GM21526 (cell line): ENCODE results near the gene CROCC.
A peak's percentile ranks its signal among the peaks of the same experiment; 100 is the strongest.
"Not testable (repeated sequence)": the region's sequence is repeated elsewhere in the genome, so short reads cannot be mapped to it uniquely, and the experiment has no call there.

ENCODE experiments used
- ATAC-seq: cut with Tn5 transposase; IDR thresholded peaks from one replicate; pipeline ENCODE4 v1.9.1; 2021; ENCODE audit warnings: moderate library complexity; ENCODE audit not compliant: unreplicated experiment, low FRiP score

CROCC gene

DNA sequence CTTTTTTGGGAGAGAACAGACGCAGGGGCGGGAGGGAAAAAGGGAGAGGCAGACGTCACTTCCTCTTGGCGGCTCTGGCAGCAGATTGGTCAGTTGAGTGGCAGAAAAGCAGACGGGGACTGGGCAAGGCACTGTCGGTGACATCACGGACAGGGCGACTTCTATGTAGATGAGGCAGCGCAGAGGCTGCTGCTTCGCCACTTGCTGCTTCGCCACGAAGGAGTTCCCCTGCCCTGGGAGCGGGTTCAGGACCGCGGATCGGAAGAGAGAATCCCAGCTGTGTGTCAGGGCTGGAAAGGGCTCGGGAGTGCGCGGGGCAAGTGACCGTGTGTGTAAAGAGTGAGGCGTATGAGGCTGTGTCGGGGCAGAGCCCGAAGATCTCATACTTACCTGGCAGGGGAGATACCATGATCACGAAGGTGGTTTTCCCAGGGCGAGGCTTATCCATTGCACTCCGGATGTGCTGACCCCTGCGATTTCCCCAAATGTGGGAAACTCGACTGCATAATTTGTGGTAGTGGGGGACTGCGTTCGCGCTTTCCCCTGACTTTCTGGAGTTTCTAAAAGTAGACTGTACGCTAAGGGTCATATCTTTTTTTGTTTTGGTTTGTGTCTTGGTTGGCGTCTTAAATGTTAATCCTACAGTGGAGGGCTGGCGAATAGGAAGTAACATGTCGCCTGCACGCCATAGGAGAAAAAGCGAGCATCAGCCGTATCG is 26.0 kb upstream of the CROCC start, which contains the start of gene RNU1-2:
Gene RNU1-2 (plus strand): TSS at position 383 of the 718 bp plus-strand sequence.
- peak; percentile 98 for ATAC-seq

DNA sequence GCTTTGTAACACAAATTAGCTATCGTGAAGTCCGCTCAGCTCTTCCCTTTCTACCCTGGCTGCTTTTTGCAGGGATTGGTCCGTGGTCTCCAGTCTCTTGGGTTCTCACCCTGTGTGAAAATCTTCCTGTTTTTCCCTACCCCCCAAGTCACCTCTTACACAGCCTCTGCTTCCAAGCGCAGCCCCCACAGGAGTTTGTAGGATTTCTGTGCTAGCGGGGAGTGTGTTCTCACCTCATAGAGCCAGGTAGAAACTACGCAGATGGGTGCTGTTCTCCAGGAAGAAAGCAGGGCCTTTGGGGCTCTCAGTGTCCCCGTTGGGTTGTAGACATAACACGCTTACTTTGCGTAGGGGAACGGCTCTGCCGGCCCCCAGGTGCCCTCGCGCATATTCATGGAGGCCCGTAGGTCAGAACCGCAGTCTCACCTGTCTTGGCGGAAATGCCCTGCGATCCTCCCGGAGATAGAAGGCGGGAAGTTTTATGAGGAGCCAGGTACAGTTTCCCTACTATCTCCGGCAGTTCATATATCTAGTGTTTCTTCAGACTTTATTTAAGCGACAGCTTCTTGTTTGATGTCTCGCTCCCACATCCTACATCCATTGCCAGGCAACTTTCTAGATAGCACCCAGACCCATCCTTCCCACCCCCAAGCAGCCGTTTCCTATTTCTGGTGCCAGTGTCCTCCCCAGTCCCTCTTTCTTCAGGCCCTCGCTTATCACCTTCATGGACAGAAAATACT is 25.2 kb upstream of the CROCC start:
- not testable (repeated sequence) for ATAC-seq

DNA sequence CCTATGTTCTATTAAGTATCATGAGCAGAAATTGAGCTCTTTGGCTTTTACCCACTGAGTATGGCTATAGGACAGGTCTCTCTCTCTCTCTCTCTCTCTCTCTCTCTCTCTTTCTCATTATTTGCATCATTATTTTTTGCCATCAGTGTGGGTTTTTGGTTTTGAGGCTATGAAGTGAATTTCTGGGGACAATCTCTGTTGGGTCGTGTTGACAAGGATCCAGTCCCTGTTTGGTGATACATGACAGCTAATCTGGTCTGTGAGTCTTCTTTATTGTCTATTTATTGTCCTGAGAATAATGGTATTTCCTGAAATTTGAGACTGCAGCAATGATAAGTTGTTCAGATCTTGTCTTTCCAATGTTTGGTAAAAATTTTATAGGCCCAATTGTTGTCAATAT is 24.1 kb upstream of the CROCC start:
- ATAC-seq = not testable (repeated sequence)

DNA sequence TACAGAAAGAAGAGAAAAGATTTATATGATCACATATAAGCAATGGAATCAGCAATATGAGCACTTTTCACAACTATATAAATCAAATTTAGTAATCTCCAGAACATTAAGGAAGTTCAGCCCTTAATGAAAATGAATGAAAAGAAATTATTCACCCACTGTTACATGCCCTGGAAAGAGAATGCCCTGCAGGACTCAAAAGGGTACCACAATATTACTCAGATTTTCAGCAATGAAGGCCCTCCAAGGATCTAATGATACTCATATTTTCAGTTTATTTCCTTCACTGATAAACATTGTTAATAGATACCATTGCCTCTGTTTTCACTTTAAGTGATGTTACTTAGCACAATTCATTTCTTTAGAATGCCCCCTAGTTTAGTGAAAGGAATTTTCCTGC is 23.4 kb upstream of the CROCC start:
- ATAC-seq = not testable (repeated sequence)

DNA sequence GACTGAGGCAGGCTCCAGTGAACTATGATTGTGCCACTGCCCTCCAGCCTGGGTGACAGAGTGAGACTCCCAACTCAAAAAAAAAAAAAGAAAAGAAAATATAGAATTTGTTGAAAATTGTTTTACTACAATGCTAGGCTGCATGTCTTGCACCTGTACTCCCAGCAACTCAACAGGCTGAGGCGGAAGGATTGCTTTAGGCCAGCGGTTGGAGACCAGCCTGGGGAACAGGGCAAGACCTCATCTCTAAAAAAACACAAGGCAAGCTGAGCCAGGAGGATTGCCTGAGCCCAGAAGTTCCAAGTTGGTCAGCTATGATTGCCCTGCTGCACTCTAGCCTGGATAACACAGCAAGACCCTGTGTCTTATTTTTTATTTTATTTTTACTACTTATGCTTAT is 22.7 kb upstream of the CROCC start:
- not testable (repeated sequence) for ATAC-seq

DNA sequence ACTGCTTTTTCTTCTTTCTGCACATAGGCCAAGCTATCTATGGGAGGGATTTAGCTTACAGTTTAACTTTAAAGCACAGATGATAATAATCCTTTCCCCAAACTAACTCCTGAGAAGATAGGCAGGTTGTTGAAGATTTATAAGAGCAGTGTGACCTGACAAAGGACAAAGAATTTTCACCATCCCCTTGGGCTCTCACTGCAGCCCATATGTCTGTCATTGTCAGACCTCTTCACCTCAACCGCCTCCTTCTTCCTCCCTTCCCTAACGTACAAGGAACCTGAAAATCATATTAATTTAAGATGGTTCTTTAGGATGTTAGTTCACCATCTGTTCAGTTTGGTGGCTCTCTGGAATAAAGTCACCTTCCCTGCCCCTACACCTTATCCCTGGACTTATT is 21.0 kb upstream of the CROCC start:
- no peak for ATAC-seq

DNA sequence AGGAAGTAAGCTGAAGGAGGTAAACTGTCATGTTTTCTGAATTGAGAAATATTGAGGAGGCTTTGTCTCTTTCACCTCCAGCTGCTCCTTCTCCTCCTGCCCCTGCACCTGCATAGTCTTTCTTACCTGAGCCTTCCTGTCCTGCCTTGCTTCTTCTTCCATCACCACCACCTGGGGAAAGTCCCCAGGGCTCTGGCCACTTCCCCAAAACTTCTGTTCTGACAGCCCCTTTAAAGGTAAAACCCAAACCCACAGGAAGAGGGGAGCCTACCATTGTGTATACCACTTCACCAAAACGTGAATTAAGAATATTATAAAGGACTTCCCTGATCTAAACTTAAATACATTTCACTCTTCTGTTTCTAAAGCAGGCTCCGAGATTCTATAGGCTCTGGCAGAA is 20.4 kb upstream of the CROCC start:
- not testable (repeated sequence) for ATAC-seq

DNA sequence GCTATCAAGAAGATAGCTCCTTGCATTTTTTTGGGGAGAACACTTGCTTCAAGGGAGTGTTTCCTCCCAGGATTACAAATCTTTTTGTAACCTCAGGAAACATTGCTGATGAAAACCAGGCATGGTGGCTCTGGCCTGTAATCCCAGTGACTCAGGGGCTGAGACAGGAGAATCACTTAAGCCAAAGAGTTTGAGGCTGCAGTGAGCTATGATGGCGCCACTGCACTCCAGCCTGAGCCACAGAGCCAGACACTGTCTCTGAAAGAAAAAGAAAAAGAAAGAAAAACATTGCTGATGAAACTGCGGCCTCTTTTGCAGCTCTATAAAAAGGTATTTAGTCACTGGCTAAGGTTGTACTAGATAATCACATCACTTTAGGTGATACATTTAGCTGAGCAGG is 18.7 kb upstream of the CROCC start:
- no peak for ATAC-seq

DNA sequence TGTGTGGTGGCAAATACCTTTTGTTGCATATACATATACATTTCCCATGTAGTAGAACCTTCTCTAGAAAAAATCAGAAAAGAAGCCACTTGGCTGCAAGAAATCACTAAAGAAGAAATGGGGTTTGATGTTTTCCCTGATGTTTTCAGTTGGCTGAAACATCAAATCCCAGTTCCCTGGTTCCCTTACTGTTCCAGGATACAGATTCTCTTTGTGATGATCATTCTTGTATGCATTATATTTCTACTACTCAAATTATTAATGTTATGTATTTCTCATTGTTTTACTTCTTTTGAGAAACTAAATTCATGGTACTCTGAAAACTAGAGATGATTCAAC is 18.3 kb upstream of the CROCC start:
- no peak for ATAC-seq

DNA sequence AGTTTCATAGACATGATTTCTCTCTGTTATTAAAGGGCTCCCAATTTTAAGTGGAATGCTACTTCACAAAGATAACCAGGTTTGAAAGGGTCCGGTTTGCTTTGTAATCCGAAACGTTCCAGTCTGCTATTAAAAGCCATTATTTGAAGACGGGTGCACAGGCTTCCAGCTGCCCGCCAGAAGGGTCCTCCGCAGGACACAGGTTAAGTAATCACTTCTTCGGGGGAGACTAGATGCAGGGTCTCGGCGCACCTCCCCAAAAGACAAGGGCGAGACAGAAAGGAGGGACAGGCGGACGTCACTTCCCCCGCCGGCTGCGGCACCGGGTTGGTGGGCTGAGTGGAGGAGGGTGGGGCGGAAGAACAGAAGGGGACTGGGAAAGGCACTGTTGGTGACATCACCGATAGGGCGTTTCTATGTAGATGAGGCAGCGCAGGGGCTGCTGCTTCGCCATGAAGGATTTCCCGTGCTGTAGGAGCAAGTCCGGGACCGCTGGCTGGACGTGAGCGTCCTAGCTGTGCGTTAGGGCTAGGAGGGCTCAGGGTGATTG is 17.1 kb upstream of the CROCC start:
- peak; percentile 82 for ATAC-seq

DNA sequence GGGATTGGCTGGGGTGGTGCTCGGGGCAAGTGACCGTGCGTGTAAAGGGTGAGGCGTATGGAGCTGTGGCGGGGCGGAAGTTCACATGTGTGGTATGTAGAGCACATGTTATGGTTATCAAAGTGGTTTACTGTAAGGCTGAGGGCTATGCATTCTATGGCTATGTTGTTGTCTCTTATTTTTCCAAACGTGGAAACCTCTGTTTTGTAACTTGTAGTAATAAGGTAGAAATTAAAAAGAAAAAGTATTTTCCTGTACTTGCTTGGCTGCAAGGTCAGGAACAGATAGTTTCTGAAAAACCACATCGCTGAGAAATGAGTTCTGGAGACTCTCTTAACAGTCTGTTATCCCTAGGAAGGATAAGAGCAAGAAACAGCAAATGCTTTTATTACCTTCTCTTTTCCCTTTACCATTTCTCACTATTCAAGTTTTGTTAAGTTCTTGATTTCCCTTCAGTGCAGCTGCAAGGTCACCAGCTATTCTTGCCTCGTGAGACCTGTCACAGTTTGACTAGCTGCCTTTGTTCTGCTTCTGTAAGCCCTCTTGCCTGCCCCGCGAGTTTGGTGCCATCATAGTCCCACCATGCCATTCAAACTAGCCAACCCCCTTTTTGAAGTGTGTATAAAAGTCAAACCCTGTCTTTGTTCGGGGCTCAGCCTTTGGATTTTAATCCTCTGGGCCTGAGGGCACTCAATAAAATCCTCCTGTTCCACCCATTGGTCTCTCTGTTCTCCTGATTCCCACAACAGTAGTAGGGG is 16.4 kb upstream of the CROCC start:
- ATAC-seq = peak; percentile 70

DNA sequence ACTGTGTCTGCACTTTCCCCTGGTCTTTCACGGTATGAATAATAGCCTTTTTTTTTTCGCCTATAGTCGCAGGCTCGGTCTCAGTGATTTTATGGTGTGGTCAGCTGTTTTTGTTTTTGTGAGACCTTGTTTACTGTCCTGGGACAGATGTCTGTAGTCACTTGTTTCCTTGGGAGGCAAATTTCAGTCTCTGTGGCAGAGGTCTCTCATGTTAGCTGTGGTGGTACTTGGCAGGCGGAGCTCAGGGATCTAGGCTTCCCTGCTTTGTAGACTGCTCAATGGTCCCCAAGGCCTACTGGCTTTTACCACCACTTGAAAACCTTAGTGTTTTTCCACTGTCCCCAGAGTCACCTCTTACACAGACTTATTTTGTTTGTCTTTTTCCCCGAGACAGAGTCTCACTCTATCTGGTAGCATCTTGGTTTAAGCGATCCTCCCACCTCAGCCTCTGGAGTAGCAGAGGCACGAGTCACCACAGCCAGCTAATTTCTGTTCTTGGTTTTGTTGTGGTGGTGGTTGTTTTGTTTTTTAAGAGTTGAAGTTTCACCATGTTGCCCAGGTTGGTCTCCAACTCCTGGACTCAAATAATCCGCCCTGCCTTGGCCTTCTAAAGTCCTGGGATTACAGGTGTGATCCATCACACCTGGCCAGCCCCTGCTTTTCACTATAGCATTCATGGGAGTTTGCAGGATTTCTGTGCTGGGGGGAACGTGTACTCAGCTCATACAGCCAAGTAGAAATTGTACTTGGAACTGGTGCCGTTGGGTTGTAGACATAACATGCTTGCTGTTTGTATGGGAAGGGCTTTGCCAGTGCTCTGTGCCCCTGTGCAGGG is 15.6 kb upstream of the CROCC start:
- ATAC-seq = no peak

DNA sequence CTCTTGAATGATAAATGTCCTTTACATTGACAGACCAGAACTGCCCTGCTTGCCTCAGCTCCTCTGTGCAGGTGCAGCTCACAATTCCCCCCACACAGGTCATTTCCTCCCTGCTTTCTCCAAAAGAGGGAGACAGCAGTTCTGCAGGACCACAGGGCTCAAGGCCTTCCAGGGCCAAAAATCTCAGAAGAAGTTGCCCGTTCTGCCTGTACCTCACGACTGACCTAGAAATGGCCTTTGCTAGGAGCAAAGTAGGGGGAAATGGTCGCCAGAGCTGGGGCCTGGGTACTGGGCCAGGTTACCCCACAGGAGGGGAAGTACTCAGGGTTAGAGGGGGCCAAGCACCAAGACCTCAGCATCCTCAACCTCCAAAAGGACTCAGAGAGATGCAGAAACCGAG is 14.9 kb upstream of the CROCC start:
- ATAC-seq = no peak

DNA sequence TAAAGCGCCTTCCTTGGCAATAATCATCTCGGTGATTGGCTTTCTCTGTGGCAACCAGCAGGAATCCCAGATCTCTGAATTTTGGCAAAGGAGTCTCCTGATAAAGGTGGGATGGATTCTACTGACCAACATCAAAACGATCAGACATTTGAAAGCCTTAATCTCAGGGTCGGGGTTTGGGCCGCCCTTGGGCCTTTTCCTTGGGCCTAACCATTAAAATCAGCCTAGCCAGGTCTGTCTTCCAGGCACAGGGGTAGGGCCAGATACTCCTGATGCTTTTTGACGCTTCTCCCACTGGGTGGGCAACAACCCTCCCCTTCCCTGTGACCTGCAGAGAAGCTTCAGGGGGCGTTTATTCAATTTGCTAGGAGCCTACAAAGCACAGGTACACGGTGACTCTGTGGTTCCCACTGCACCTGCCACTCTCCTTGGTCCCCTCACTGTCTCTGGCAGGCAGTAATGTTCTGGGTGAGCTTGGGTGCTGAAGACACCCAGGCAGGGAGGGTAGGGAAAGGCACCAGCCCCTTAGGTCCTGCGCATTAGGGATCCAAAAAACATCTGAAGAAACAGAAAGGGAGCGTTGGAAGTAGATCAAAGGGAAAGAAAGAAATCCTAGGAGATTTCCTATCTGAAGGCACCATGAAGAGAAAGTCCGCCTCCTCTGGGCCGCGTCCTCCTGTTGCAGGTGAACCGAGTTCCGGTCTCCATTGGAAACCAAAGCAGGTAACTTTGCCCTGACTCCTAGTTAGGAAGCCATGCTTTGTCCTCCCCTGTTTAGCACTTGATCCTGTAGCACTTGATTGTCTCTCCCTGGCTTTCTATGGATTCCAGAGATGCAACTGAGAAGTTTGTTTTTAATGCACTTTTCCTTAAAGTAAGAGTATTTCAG is 13.6 kb upstream of the CROCC start:
- ATAC-seq = no peak

DNA sequence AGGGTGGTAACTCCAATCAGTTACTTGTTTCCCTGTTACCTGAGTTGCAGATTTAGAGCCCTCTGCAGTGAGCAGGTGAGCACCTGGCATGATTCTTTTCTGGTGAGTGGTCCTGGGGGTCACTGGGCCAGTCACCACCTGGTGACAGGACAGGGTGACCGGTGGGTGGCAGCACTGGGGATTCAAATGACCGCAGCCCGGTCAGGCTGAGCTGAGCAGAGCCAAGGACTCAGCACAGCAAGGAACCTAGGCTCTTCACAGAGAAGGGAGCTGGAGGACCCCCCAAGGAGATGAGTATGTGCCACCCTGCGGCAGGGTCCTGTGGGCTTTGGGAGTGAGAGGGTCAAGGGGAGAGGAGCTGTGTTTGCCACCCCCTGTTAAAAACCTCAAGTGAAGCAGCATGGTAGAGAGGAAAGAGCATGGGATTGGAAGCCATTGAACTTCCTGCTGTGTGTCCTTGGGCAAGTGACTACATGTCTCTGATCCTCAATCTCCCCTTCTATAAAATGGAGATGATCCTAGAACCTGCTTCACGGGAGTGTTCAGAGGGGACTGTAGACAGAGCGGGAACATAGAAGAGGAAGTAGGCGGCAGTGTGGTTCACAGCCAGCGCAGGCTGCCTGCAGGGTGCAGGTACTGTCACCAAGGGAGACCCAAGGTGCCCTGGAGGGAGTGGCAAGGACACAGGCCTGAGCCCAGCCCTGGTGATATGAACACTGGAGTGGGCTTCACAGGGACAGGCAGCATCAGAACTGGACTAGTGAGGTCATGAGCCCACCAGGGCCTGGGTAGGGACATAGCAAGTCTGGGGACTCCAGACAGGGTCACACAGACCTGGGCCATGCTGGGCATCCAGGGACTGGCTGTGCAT is 9.6 kb upstream of the CROCC start:
- ATAC-seq = not testable (repeated sequence)

DNA sequence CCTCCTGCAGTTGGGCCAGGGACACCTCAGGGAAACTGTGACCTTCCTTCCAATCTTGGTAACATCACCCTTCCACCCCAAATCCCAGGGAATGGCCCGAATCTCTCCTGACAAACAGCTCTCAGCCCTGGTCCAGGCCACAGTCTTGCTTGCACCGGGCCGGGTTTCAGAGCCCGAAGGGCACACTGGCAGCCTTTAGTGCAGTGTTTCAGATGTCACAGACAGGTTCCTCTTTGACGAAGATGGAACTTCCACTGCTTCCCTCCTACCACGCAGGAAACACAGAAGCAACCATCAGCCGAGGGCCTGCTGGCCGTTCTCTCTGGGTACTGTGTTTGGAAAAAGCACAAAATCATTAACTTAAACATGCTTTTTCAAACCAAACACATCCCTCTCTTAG is 9.0 kb upstream of the CROCC start:
- not testable (repeated sequence) for ATAC-seq

DNA sequence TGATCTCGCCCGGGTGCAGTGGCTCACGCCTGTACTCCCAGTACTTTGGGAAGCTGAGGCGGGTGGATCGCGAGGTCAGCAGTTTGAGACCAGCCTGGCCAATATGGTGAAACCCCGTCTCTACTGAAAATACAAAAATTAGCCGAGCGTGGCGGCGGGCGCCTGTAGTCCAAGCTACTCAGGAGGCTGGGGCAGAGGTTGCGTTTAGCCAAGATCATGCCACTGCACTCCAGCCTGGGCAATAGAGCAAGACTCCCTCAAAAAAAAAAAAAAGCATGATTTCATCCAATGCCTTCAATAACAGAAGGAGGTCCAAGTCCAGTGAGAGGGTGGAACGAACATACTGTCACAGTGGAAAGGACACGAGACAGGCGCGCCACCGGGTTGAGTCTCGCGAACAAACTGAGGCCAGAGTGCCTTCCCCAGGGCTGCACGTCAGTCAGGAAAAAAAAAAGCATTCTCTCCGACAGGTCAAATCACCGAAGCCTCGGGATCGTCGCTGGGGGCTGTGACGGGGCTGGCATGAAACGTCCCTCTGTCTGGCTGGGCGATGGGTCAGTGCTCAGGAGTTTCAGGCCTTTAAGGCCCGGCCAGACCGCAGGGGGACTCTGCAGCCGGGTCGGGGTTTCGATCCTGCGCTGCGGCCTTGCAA is 8.4 kb upstream of the CROCC start:
- ATAC-seq = no peak
